Caco-2 (cell line): Measurements from ENCODE around the gene ALK. TPM values are rescaled to one million over a fixed set of nuclear protein-coding genes. Genes with fewer than 3 reads are reported as not detected.
"Not testable (repeated sequence)": the region's sequence is repeated elsewhere in the genome, so short reads cannot be mapped to it uniquely, and the experiment has no call there.

Experiments
- BruUV-seq: library from RNA; stranded (reverse); fragments of 400-500 nt; replicated peaks from 2 replicates; lab custom pipeline; 2021; lab: Mats Ljungman, UMichigan
- CTCF ChIA-PET: fragments of 300-600 bp; sonication (Branson Sonifier 250); formaldehyde crosslinking; loops from one replicate; lab custom pipeline; 2022; ENCODE audit warnings: antibody characterized with exemption; lab: Charles Lee
- POLR2A ChIA-PET: fragments of 300-600 bp; sonication (Branson Sonifier 250); formaldehyde crosslinking; loops from one replicate; lab custom pipeline; 2022; ENCODE audit warnings: antibody characterized with exemption; lab: Charles Lee
- DNase-seq, 2 experiments: peaks; one replicate each; pipeline versions ENCODE4 v3.0.0 to v3.0.0-alpha.2; 2020 to 2022
- H3K27me3 ChIP-seq: replicated peaks from 2 replicates; pipeline ENCODE4 v1.6.0; 2011; ENCODE audit warnings: low read length; ENCODE audit not compliant: control insufficient read depth, insufficient read depth
- H3K36me3 ChIP-seq: 2 replicates; pipeline ENCODE4 v1.5.1; 2011; ENCODE audit warnings: low read length; ENCODE audit not compliant: control insufficient read depth, insufficient read depth
- H3K4me1 ChIP-seq: fragments of 250-450 bp; sonication (Bioruptor Pico); 2 replicates; pipeline ENCODE4 v1.5.1; 2020; ENCODE audit warnings: mild to moderate bottlenecking
- H3K4me3 ChIP-seq: 2 replicates; pipeline ENCODE4 v1.5.1; 2011; ENCODE audit warnings: low read depth, mild to moderate bottlenecking, control low read depth, low read length
- H3K9me3 ChIP-seq: fragments of 250-450 bp; sonication (Bioruptor Pico); 2 replicates; pipeline ENCODE4 v1.5.1; 2020; ENCODE audit warnings: mild to moderate bottlenecking, moderate library complexity
- H3K27ac Mint-ChIP-seq: one replicate; pipeline ENCODE4 v1.8.0; 2022; ENCODE audit warnings: mixed read lengths; ENCODE audit not compliant: unreplicated experiment
- H3K27me3 Mint-ChIP-seq: one replicate; pipeline ENCODE4 v1.8.0; 2022; ENCODE audit warnings: mixed read lengths; ENCODE audit not compliant: insufficient read depth, unreplicated experiment
- H3K36me3 Mint-ChIP-seq: one replicate; pipeline ENCODE4 v1.8.0; 2022; ENCODE audit warnings: mild to moderate bottlenecking, mixed read lengths; ENCODE audit not compliant: insufficient read depth, unreplicated experiment
- H3K4me1 Mint-ChIP-seq: one replicate; pipeline ENCODE4 v1.8.0; 2022; ENCODE audit warnings: low read depth, mixed read lengths; ENCODE audit not compliant: unreplicated experiment
- H3K4me3 Mint-ChIP-seq: one replicate; pipeline ENCODE4 v1.8.0; 2022; ENCODE audit warnings: mild to moderate bottlenecking, moderate library complexity, mixed read lengths; ENCODE audit not compliant: unreplicated experiment
- H3K9me3 Mint-ChIP-seq: one replicate; pipeline ENCODE4 v1.8.0; 2022; ENCODE audit warnings: mixed read lengths; ENCODE audit not compliant: unreplicated experiment
- intact Hi-C: fragments of 100-400 bp; cut with micrococcal nuclease; formaldehyde crosslinking; loops from one replicate; pipeline ENCODE4 v1.10.0; 2022; ENCODE audit not compliant: unreplicated experiment
- total RNA-seq: library from RNA; stranded (reverse); gene quantifications from 2 replicates; pipeline ENCODE4 v1.2.3, GENCODE V29; 2022
- TF ChIP-seq, protein P1 (sequence below), 2 experiments: fragments of 200-600 bp in 1 of 2; IDR thresholded peaks; 1 replicate in 1 of 2; 2 replicates in 1 of 2; pipeline versions ENCODE4 v1.5.1 to v1.8.0; 2011 to 2022; ENCODE audit warnings: antibody characterized with exemption in 1 of 2, control low read depth in 1 of 2, inconsistent platforms in 1 of 2, low read depth in 1 of 2, low read length in 1 of 2, mild to moderate bottlenecking in 1 of 2, moderate library complexity in 1 of 2; ENCODE audit not compliant: insufficient read depth in 1 of 2, severe bottlenecking in 1 of 2, unreplicated experiment in 1 of 2

ALK gene
- total RNA-seq, 1 experiment from 2014 or later, result 0.11 TPM

DNA sequence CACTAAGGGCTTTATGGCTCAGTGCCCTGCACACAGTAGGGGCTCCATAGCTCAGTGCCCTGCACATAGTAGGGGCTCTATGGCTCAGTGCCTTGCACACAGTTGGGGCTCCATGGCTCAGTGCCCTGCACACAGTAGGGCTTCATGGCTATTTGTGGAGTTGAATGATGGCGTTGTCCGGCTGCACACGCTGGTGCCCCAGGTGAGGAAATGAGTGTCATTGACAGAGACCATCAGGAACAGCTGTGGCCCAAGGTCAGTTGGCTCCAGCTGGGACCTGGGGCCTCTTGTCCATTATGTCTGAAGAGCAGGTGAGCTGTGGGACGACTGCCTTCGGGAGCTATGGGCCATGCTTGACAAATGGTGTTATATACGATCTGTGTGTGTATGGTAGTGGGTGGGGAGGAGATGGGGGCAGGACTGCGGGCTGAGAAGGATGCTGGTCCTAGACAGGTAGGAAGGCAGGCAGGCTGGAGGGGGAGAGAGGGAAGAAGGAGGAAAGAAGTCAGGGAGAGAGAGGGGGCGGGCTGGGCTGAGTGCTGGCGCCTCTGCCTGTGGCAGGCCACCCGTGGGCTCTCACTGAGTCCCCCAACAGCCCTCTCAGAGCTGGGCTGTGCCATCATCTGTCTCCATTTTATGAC lies 675.5 kb downstream of the ALK start:
- no TSS peak for BruUV-seq
- no peak overlapping the region for H3K27ac Mint-ChIP-seq
- no peaks in the 10 kb centered on the region for H3K4me1 Mint-ChIP-seq
- H3K36me3 ChIP-seq, result no peaks in the 10 kb centered on the region
- H3K9me3 ChIP-seq, result no peaks in the 10 kb centered on the region
- H3K4me3 ChIP-seq, result no peak overlapping the region
- H3K4me3 Mint-ChIP-seq, result no peak overlapping the region
- no peaks in the 10 kb centered on the region for H3K27me3 ChIP-seq
- POLR2A ChIA-PET, result no interaction called here
- intact Hi-C loops, result no loop called here
- CTCF ChIA-PET, result no interaction called here
- TF ChIP-seq, protein P1, sequence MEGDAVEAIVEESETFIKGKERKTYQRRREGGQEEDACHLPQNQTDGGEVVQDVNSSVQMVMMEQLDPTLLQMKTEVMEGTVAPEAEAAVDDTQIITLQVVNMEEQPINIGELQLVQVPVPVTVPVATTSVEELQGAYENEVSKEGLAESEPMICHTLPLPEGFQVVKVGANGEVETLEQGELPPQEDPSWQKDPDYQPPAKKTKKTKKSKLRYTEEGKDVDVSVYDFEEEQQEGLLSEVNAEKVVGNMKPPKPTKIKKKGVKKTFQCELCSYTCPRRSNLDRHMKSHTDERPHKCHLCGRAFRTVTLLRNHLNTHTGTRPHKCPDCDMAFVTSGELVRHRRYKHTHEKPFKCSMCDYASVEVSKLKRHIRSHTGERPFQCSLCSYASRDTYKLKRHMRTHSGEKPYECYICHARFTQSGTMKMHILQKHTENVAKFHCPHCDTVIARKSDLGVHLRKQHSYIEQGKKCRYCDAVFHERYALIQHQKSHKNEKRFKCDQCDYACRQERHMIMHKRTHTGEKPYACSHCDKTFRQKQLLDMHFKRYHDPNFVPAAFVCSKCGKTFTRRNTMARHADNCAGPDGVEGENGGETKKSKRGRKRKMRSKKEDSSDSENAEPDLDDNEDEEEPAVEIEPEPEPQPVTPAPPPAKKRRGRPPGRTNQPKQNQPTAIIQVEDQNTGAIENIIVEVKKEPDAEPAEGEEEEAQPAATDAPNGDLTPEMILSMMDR (IDR thresholded peaks at IDR 0.05; ENCODE audit: insufficient read depth in 1 of 2, low read depth in 1 of 2, low read length in 1 of 2, severe bottlenecking in 1 of 2, unreplicated experiment in 1 of 2), result no peak
- peaks cover 6% of the 10 kb centered on the region for H3K27me3 Mint-ChIP-seq
- no peaks in the 10 kb centered on the region for H3K36me3 Mint-ChIP-seq
- no peaks in the 10 kb centered on the region for H3K9me3 Mint-ChIP-seq
- no peak for DNase-seq
- no peaks in the 10 kb centered on the region for H3K4me1 ChIP-seq

DNA sequence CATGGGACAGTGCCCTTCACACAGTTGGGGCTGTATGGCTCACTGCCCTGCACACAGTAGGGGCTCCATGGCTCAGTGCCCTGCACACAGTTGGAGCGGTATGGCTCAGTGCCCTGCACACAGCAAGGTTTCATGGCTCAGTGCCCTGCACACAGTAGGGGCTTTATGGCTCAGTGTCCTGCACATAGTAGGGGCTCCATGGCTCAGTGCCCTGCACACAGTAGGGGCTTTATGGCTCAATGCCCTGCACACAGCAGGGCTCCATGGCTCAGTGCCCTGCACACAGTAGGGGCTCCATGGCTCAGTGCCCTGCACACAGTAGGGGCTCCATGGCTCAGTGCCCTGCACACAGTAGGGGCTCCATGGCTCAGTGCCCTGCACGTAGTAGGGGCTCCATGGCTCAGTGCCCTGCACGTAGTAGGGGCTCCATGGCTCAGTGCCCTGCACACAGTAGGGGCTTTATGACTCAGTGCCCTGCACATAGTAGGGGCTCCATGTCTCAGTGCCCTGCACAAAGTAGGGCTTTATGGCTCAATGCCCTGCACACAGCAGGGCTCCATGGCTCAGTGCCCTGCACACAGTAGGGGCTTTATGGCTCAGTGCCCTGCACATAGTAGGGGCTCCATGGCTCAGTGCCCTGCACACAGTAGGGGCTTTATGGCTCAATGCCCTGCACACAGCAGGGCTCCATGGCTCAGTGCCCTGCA lies 676.2 kb downstream of the ALK start:
- H3K4me1 Mint-ChIP-seq, H3K36me3 ChIP-seq, POLR2A ChIA-PET, H3K27ac Mint-ChIP-seq, DNase-seq, H3K4me3 ChIP-seq, CTCF ChIA-PET, H3K9me3 Mint-ChIP-seq, H3K9me3 ChIP-seq, intact Hi-C loops, H3K36me3 Mint-ChIP-seq, H3K4me3 Mint-ChIP-seq, H3K4me1 ChIP-seq, H3K27me3 ChIP-seq, BruUV-seq: not testable (repeated sequence)
- peaks cover 11% of the 10 kb centered on the region for H3K27me3 Mint-ChIP-seq

DNA sequence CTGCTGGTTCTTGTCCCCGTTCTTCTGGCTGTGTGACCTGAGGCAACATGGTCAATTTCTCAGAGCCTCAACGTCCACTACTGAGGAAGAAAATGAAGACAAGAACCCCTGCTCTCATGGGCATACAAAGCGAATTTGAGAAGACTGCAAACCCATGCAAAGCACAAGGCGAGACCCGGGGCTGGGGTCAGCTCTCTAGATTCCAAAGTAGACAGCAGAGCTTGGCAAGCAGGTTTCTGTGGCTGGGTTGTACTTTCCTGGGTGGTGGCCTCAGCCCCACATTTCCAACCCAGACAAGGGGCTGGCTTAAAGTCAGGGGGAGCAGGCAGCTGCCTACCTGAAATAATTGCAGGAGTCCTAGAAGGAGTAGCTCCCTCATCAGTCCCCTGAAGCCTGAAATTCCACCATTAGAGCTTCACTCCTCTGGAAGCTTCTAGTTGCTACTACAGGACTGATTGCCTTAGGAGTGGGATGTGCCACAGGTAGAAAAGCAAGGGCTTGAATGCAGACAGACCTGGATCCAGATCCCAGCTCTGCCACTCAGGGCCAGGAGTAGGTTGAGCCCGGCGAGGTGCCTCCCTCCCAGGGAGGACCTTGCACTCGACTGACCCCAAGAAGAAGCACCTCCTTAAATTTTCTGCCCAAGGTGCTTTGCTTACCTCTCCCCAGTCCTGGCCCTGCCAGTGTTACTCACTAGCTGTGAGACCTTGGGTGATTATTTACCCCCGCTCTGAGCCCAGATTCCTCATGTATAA lies 678.6 kb downstream of the ALK start:
- POLR2A ChIA-PET, result no interaction called here
- H3K36me3 ChIP-seq, result no peaks in the 10 kb centered on the region
- H3K36me3 Mint-ChIP-seq, result no peaks in the 10 kb centered on the region
- H3K27me3 ChIP-seq, result no peaks in the 10 kb centered on the region
- H3K27ac Mint-ChIP-seq, result no peak overlapping the region
- H3K9me3 Mint-ChIP-seq, result no peaks in the 10 kb centered on the region
- CTCF ChIA-PET, result no interaction called here
- H3K27me3 Mint-ChIP-seq, result peaks cover 17% of the 10 kb centered on the region
- H3K4me1 Mint-ChIP-seq, result no peaks in the 10 kb centered on the region
- H3K4me3 ChIP-seq, result no peak overlapping the region
- BruUV-seq, result no TSS peak
- no peak overlapping the region for H3K4me3 Mint-ChIP-seq
- DNase-seq, result no peak
- H3K9me3 ChIP-seq, result no peaks in the 10 kb centered on the region
- intact Hi-C loops, result no loop called here
- TF ChIP-seq, protein P1 (IDR thresholded peaks at IDR 0.05; ENCODE audit: insufficient read depth in 1 of 2, low read depth in 1 of 2, low read length in 1 of 2, severe bottlenecking in 1 of 2, unreplicated experiment in 1 of 2), result no peak
- no peaks in the 10 kb centered on the region for H3K4me1 ChIP-seq
